Psoas muscle (tissue), 8 donors: ENCODE data around the gene BET1. TPM values are rescaled to one million over a fixed set of nuclear protein-coding genes. Genes with fewer than 3 reads are reported as not detected.

Source experiments
- ATAC-seq, 4 donors: fragments of 200-7000 bp; cut with Tn5 transposase; one replicate each; pipeline ENCODE4 v1.9.1; 2020; ENCODE audit warnings: moderate library complexity in 3 of 4, mild to moderate bottlenecking in 2 of 4
- DNase-seq, 2 donors: peaks; one replicate each; pipeline ENCODE4 v3.0.0-alpha.2; 2020
- H3K27ac ChIP-seq: fragments of 200-600 bp; one replicate; pipeline ENCODE4 v1.8.0; 2022
- H3K27me3 ChIP-seq, 3 donors: fragments of 200-600 bp in 1 of 3; one replicate each; pipeline versions ENCODE4 v1.6.1 to v1.8.0; 2013 to 2022; ENCODE audit warnings: low read length in 2 of 3, mild to moderate bottlenecking in 2 of 3, moderate library complexity in 1 of 3; ENCODE audit not compliant: insufficient read depth in 3 of 3
- H3K36me3 ChIP-seq, 2 donors: fragments of 200-600 bp in 1 of 2; one replicate each; pipeline versions ENCODE4 v1.6.1 to v1.8.0; 2013 to 2022; ENCODE audit warnings: low read depth in 1 of 2, mild to moderate bottlenecking in 1 of 2, moderate library complexity in 1 of 2; ENCODE audit not compliant: insufficient read depth in 1 of 2
- H3K4me1 ChIP-seq: fragments of 200-600 bp; one replicate; pipeline ENCODE4 v1.8.0; 2022
- H3K4me3 ChIP-seq: fragments of 200-600 bp; one replicate; pipeline ENCODE4 v1.8.0; 2022; ENCODE audit warnings: mild to moderate bottlenecking
- H3K9me3 ChIP-seq: fragments of 200-600 bp; one replicate; pipeline ENCODE4 v1.8.0; 2022
- WGBS, 3 donors: extraction: QIAGEN DNeasy Blood & Tissue Kit; methylation state at CpG; one replicate each; pipeline versions ENCODE4 v1.1.6 to v1.1.7; 2013; 5-methylcytosine and 5-hydroxymethylcytosine counted together
- intact Hi-C, 2 donors: fragments of 100-400 bp; cut with DNase I; formaldehyde crosslinking; loops; one replicate each; pipeline versions ENCODE4 v1.11.0 to v1.14.2; 2022
- polyA plus RNA-seq, 3 donors: library from polyadenylated mRNA; stranded (reverse); fragments of 200-250 nt; gene quantifications; one replicate each; pipeline ENCODE4 v1.2.3, GENCODE V29; 2013
- total RNA-seq, 4 donors: library from RNA; stranded (reverse); fragmentation: NEBNext Ultra II Directional in 2 of 4; extraction: Animal tissue kit (Norgen Biotek cat#: 25700) in 2 of 4; gene quantifications; one replicate each; pipeline versions ENCODE4 v1.2.1 to v1.2.4, GENCODE V29; 2021 to 2023
- TF ChIP-seq, protein P1 (sequence below): fragments of 200-600 bp; IDR thresholded peaks from one replicate; pipeline ENCODE4 v1.8.0; 2022; ENCODE audit warnings: antibody characterized with exemption
- donor health status: healthy with polysubstance abuse.
- donor health status: DM: no; HTN: no; CAD: no; lungs with moderate emphysema.
- donor health status: Bipolar disorder and iron deficiency.
- donor health status: healthy.
- donor health status: DM: yes; HTN: yes; CAD: no.
- donor health status: DM: no; HTN: no; CAD: no.
- donor health status: DM: no; HTN: no; CAD: no.
- donor health status: DM: yes; HTN: yes; CAD: no.

BET1 gene
- total and polyA plus RNA-seq, 7 donors, result 6.7 to 14.2 (median 9.2) TPM

DNA sequence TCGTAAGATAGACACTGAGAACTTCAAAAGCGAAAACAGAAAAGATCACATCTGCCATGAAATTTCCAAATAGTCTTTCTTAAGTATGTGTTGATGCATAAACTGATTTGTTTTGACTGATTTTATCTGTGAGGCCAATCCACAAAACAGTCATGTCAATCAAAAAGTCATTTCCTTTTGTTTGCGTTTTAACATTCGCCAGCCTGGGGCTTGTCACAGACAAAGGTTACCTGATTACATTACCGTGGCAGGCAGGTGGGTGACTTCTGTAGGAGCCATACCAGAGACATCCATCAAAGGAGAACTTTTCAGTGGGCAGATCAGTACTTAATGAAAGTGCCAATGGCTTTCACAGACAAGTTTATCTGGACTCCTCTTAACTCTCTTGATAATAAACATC lies 45.5 kb upstream of the BET1 start:
- H3K9me3 ChIP-seq, result no peaks in the 10 kb centered on the region
- DNase-seq (no peak), ATAC-seq (no peak)
- 67 to 71% (median 69%) methylated on average over 5 of the region's 5 CpGs for WGBS, 3 donors
- no peaks in the 10 kb centered on the region for H3K36me3 ChIP-seq
- H3K27ac ChIP-seq, result no peak overlapping the region
- intact Hi-C loops, result loop anchor here in 1 of 2 donors (5.0 kb wide), 1 partner anchor 292 kb away; no protein-coding TSS in a partner anchor
- H3K27me3 ChIP-seq, result no peaks in the 10 kb centered on the region
- no peaks in the 10 kb centered on the region for H3K4me1 ChIP-seq
- no peak overlapping the region for H3K4me3 ChIP-seq
- TF ChIP-seq, protein P1, sequence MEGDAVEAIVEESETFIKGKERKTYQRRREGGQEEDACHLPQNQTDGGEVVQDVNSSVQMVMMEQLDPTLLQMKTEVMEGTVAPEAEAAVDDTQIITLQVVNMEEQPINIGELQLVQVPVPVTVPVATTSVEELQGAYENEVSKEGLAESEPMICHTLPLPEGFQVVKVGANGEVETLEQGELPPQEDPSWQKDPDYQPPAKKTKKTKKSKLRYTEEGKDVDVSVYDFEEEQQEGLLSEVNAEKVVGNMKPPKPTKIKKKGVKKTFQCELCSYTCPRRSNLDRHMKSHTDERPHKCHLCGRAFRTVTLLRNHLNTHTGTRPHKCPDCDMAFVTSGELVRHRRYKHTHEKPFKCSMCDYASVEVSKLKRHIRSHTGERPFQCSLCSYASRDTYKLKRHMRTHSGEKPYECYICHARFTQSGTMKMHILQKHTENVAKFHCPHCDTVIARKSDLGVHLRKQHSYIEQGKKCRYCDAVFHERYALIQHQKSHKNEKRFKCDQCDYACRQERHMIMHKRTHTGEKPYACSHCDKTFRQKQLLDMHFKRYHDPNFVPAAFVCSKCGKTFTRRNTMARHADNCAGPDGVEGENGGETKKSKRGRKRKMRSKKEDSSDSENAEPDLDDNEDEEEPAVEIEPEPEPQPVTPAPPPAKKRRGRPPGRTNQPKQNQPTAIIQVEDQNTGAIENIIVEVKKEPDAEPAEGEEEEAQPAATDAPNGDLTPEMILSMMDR, result no peak

GRCh38 chr7:94048755-94049154 lies 44.6 kb upstream of the BET1 start:
- intact Hi-C loops, result no loop called here
- Histone ChIP-seq H3K36me3 (no peaks in the 10 kb centered on the region), H3K27ac (no peak overlapping the region), H3K4me1 (no peaks in the 10 kb centered on the region), H3K4me3 (no peak overlapping the region), H3K27me3 (no peaks in the 10 kb centered on the region), H3K9me3 (no peaks in the 10 kb centered on the region)
- TF ChIP-seq, protein P1, result no peak
- no peak for ATAC-seq
- DNase-seq, result no peak
- WGBS, 3 donors, result 90 to 97% (median 97%) methylated on average over 2 of the region's 2 CpGs

GRCh38 chr7:94047956-94048355 lies 43.8 kb upstream of the BET1 start:
- ATAC-seq, result no peak
- WGBS, 3 donors, result 90 to 97% (median 94%) methylated on average over 1 of the region's 1 CpG

GRCh38 chr7:94045581-94045980 lies 41.4 kb upstream of the BET1 start:
- WGBS, 3 donors, result 46 to 74% (median 47%) methylated on average over 2 of the region's 2 CpGs
- no peak for DNase-seq
- Histone ChIP-seq H3K36me3 (no peaks in the 10 kb centered on the region), H3K4me1 (no peaks in the 10 kb centered on the region), H3K27ac (no peak overlapping the region), H3K9me3 (no peaks in the 10 kb centered on the region), H3K27me3 (peaks cover 0 to 3% (median 0%) of the 10 kb centered on the region in 3 donors), H3K4me3 (no peak overlapping the region)
- intact Hi-C loops, result no loop called here
- ATAC-seq, result no peak
- TF ChIP-seq, protein P1, result no peak

More at GRCh38 chr7:94047956-94048355, 43.8 kb upstream of the BET1 start:
- no peaks in the 10 kb centered on the region for H3K4me1 ChIP-seq
- H3K27me3 ChIP-seq, result no peaks in the 10 kb centered on the region
- DNase-seq, result no peak
- H3K36me3 ChIP-seq, result no peaks in the 10 kb centered on the region
- H3K4me3 ChIP-seq, result no peak overlapping the region
- H3K9me3 ChIP-seq, result no peaks in the 10 kb centered on the region
- H3K27ac ChIP-seq, result no peak overlapping the region
- intact Hi-C loops, result no loop called here
- TF ChIP-seq, protein P1, result no peak

DNA sequence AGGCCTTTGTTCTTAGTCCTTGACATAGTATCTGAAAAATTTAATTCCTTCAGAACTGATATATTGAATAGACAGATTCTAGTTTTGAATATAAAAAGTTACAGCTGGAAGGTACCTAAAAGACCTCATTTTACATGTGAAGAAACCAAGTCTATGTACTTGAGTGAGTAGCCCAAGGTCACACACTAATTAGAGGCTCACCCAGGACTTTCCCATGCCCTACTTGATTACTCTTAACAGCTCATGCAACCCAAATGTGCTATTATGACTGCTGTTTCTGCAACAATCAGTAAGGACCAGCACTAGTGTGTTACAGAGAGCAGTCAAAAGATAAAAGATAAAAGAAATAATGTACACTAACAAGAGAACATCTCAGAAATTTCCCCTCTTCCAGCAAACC lies 40.7 kb upstream of the BET1 start:
- Histone ChIP-seq H3K36me3 (no peaks in the 10 kb centered on the region), H3K27me3 (peaks cover 0 to 3% (median 0%) of the 10 kb centered on the region in 3 donors), H3K4me1 (no peaks in the 10 kb centered on the region), H3K4me3 (no peak overlapping the region), H3K9me3 (no peaks in the 10 kb centered on the region), H3K27ac (no peak overlapping the region)
- no peak for DNase-seq
- no peak for ATAC-seq
- TF ChIP-seq, protein P1, result no peak
- intact Hi-C loops, result no loop called here
